ENCODE data around the gene TRIM2. TPM values are rescaled to one million over a fixed set of nuclear protein-coding genes. Genes with fewer than 3 reads are reported as not detected.

The TRIM2 gene
- total RNA-seq, 4 donors from 2014 or later, result 14.5 to 29.7 (median 16.6) TPM

DNA sequence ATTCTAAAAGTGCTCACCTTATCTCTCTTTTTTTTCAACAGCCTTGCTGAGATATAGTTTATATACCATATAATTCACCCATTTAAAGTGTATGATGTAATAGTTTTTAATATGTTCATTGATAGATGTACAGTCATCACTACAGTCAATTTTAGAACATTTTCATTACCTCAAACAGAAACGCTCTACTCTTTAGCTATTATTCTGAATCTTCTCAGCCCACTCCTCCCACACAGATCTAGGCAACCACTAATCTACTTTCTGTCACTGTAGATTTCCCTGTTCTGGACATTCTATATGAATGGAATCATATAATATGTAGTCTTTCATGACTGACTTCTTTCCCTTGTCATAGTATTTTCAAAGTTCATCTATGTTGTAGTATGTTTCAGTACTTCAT lies 162.8 kb downstream of the TRIM2 start:
- TF ChIP-seq, protein P1, sequence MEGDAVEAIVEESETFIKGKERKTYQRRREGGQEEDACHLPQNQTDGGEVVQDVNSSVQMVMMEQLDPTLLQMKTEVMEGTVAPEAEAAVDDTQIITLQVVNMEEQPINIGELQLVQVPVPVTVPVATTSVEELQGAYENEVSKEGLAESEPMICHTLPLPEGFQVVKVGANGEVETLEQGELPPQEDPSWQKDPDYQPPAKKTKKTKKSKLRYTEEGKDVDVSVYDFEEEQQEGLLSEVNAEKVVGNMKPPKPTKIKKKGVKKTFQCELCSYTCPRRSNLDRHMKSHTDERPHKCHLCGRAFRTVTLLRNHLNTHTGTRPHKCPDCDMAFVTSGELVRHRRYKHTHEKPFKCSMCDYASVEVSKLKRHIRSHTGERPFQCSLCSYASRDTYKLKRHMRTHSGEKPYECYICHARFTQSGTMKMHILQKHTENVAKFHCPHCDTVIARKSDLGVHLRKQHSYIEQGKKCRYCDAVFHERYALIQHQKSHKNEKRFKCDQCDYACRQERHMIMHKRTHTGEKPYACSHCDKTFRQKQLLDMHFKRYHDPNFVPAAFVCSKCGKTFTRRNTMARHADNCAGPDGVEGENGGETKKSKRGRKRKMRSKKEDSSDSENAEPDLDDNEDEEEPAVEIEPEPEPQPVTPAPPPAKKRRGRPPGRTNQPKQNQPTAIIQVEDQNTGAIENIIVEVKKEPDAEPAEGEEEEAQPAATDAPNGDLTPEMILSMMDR (IDR thresholded peaks at IDR 0.05; ENCODE audit: low read depth), result no peak

DNA sequence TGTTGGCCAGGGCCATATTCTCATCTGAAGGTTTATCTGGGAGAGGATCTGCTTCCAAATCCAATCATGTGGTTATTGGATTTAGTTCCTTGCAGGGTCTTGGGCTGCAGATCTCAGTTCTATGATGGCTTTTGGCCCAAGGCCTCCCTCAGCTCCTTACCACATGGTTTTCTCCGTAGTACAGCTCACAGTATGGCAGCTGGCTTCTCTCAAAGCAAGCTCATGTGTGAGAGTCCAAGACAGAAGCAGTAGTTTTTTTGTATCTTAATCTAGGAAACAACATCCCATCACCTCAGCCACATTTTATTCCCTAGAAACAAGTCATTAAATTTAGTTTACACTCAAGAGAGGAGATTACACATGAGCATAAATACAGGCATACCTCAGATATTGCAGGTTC lies 164.8 kb downstream of the TRIM2 start:
- TF ChIP-seq, protein P1 (IDR thresholded peaks at IDR 0.05; ENCODE audit: low read depth), result no peak

DNA sequence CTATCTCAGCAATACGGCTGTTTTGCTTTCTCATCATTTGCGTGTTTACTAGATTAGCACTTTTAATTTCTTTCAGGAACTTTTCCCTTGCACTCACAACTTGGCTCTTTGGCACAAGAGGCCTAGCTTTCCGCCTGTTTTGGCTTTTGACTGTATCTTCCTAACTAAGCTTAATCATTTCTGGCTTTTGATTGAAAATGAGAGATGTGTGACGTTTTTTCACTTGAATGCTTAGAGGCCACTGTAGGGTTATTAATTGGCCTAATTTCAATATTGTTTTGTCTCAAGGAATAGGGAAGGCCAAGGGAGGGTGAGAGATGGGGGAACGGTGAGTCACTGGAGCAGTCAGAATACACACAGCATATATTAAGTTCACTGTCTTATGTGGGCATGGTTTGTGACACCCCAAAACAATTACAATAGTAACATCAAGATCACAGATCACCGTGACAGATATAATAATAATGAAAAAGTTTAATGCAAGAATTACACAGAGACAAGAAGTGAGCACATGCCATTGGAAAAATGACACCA lies 167.5 kb downstream of the TRIM2 start:
- TF ChIP-seq, protein P1 (IDR thresholded peaks at IDR 0.05; ENCODE audit: low read depth), result no peak

DNA sequence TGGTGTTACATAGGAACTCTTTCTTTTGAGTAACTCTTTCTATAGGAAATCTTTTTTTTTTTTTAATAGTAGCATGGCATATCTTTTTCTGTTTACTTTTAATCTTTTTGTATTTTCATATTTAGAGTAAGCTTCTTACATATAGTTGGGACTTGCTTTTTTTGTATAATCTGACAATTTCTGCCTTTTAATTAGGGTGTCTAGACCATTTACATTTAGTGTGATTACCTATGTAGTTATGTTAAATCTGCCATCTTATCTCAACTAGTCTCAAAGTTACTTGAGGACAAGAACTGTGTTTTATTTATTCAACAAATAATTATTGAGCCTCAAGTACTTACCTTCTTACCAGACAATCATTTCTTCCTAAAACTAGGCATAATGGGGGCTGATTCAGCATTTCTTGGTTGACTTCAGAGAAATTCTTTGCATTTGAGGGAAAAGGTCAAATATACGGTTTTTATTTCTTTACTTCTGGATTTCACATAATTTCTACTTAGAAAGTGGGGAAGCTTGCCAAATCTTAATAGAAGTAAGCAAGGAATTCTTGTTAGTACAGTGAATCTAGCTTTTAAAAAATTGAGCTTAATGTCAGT lies 168.8 kb downstream of the TRIM2 start:
- TF ChIP-seq, protein P1 (IDR thresholded peaks at IDR 0.05; ENCODE audit: low read depth), result no peak

DNA sequence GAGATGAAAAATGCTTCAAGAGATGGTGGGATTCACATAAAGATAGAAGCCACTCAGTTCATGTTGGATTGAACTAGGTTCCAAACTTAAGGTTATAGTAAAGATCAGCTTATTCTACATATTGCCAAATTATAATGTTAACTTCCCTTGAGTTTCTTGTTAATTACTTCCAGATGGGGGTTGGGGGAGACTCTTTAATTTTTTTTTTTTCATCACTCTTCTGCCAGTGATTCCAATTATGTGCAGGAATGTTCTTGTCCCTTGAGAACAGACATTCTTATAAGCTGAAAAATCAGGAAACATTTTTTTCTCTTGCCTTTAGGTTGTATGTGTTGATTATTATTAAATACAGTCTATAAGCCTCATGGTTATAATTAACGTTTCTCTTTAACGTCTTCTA lies 170.2 kb downstream of the TRIM2 start:
- TF ChIP-seq, protein P1 (IDR thresholded peaks at IDR 0.05; ENCODE audit: low read depth), result no peak

DNA sequence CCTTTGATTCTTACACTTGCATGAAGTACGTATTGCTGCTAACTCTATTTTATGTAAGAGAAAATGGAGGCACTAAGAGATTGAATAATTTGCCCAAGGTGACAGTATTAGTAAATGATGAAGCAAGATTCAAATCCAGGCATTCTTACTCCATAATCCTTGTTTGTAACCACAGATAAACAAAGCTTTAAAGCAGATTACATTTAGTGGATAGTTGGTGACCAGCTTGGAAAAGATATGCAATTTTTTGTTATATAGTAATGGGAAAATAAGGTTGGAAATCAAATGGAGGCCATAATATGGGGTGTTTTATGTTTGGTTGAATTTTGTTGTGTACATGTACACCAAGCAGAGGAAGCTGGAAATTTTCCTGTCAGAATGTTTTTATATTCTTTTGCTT lies 171.1 kb downstream of the TRIM2 start:
- TF ChIP-seq, protein P1 (IDR thresholded peaks at IDR 0.05; ENCODE audit: low read depth), result no peak

DNA sequence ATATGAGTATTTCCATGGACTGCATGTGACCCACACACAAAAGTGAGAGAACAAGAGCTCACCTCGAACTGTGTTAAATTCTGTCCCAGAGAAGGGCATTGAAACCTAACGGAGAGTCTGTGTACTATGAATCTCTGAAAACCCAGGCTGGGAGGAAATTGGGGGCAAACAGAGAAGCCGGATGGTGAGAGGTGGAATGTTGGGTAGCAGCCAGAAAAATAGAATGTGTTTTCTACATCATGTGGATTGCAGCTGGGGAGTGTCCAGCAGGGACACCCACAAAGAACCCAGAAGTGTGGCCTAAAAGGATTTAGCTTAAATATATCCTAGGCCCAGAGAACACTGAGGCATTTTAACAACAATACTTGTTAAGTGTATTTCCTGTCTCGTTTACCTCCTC lies 178.9 kb downstream of the TRIM2 start:
- TF ChIP-seq, protein P1 (IDR thresholded peaks at IDR 0.05; ENCODE audit: low read depth), result no peak

Measured in subcutaneous adipose tissue (tissue), 4 donors.